PC-9 (cell line): ENCODE data around the gene YLPM1. TPM values are rescaled to one million over a fixed set of nuclear protein-coding genes. Genes with fewer than 3 reads are reported as not detected.

Experiments
- BruUV-seq: library from RNA; stranded (reverse); fragments of 400-500 nt; replicated peaks from 2 replicates; lab custom pipeline; 2021; lab: Mats Ljungman, UMichigan
- CTCF ChIA-PET: fragments of 300-600 bp; sonication (Branson Sonifier 250); formaldehyde crosslinking; loops from one replicate; lab custom pipeline; 2022; ENCODE audit warnings: antibody characterized with exemption; lab: Charles Lee
- POLR2A ChIA-PET: fragments of 300-600 bp; sonication (Branson Sonifier 250); formaldehyde crosslinking; loops from one replicate; lab custom pipeline; 2022; ENCODE audit warnings: antibody characterized with exemption; ENCODE audit not compliant: unreplicated experiment; lab: Charles Lee
- DNase-seq, 2 experiments: peaks; one replicate each; pipeline versions ENCODE4 v3.0.0 to v3.0.0-alpha.2; 2015 to 2022; ENCODE audit warnings: mixed read lengths in 1 of 2
- H2AFZ ChIP-seq: fragments of 200-600 bp; sonication (generic); 2 replicates; pipeline ENCODE4 v1.8.1; 2017; ENCODE audit warnings: antibody characterized with exemption
- H3F3A ChIP-seq: fragments of 200-600 bp; sonication (generic); 2 replicates; pipeline ENCODE4 v1.8.1; 2017; ENCODE audit warnings: antibody characterized with exemption, mild to moderate bottlenecking, low read depth; ENCODE audit not compliant: insufficient read depth
- H3K27ac ChIP-seq: fragments of 200-600 bp; sonication (generic); 2 replicates; pipeline ENCODE4 v1.6.1; 2016; ENCODE audit warnings: mixed run types
- H3K27me3 ChIP-seq: fragments of 200-600 bp; sonication (generic); 2 replicates; pipeline ENCODE4 v1.6.1; 2016; ENCODE audit warnings: low read depth, mixed run types; ENCODE audit not compliant: insufficient read depth
- H3K36me3 ChIP-seq: fragments of 200-600 bp; sonication (generic); 2 replicates; pipeline ENCODE4 v1.6.1; 2016; ENCODE audit warnings: low read depth, mixed run types
- H3K4me1 ChIP-seq: fragments of 200-600 bp; sonication (generic); replicated peaks from 2 replicates; pipeline ENCODE4 v1.6.1; 2016; ENCODE audit warnings: mixed run types; ENCODE audit not compliant: insufficient read depth
- H3K4me2 ChIP-seq: fragments of 200-600 bp; sonication (generic); 2 replicates; pipeline ENCODE4 v1.6.1; 2017; ENCODE audit warnings: mixed run types
- H3K4me3 ChIP-seq: fragments of 200-600 bp; sonication (generic); 2 replicates; pipeline ENCODE4 v1.6.1; 2016; ENCODE audit warnings: mixed run types
- H3K79me2 ChIP-seq: fragments of 200-600 bp; sonication (generic); 2 replicates; pipeline ENCODE4 v1.6.1; 2017; ENCODE audit warnings: low read depth, mixed run types
- H3K9me2 ChIP-seq: fragments of 200-600 bp; sonication (generic); 2 replicates; pipeline ENCODE4 v1.8.1; 2017; ENCODE audit warnings: mild to moderate bottlenecking; ENCODE audit not compliant: insufficient read depth
- H3K9me3 ChIP-seq: fragments of 200-600 bp; sonication (generic); 2 replicates; pipeline ENCODE4 v1.8.1; 2016; ENCODE audit warnings: low read depth; ENCODE audit not compliant: insufficient read depth
- H4K20me1 ChIP-seq: fragments of 200-600 bp; sonication (generic); 2 replicates; pipeline ENCODE4 v1.8.1; 2017; ENCODE audit not compliant: insufficient read depth
- EZH2 ChIP-seq: fragments of 200-600 bp; sonication (generic); IDR thresholded peaks from 2 replicates; pipeline ENCODE4 v1.8.0; 2017; ENCODE audit warnings: antibody characterized with exemption, low read depth
- intact Hi-C: fragments of 100-400 bp; cut with micrococcal nuclease; formaldehyde crosslinking; loops from one replicate; pipeline ENCODE4 v1.10.0; 2022; ENCODE audit not compliant: unreplicated experiment
- total RNA-seq: library from RNA; stranded (reverse); gene quantifications from 2 replicates; pipeline ENCODE4 v1.2.3, GENCODE V29; 2021
- TF ChIP-seq, protein P1 (sequence below): fragments of 200-600 bp; sonication (generic); conservative IDR thresholded peaks from 2 replicates; pipeline ENCODE4 v1.6.1; 2017; ENCODE audit warnings: mixed run types, antibody characterized with exemption, mild to moderate bottlenecking, moderate library complexity

YLPM1 gene
- total RNA-seq, 1 experiment from 2014 or later = 170 TPM

DNA sequence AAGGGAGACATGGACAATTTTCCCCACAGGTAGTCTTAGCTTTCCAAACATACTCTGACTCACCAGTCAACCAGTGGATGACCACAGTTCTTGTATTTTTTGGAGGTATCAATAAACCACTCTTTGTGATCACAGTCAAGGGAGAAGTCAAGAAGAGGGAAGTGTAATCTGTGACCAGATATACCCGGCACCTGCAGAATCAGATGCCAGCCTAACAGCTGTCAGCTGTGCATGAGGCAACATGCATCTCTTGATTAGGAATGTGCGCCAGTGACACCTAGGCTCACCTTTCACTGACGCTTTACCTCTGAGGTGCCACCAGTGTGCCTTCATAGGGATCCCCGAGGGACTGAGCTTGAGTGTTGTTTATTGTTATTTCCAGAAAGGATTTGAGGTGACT is 92.8 kb downstream of the YLPM1 start:
- TF ChIP-seq, protein P1, sequence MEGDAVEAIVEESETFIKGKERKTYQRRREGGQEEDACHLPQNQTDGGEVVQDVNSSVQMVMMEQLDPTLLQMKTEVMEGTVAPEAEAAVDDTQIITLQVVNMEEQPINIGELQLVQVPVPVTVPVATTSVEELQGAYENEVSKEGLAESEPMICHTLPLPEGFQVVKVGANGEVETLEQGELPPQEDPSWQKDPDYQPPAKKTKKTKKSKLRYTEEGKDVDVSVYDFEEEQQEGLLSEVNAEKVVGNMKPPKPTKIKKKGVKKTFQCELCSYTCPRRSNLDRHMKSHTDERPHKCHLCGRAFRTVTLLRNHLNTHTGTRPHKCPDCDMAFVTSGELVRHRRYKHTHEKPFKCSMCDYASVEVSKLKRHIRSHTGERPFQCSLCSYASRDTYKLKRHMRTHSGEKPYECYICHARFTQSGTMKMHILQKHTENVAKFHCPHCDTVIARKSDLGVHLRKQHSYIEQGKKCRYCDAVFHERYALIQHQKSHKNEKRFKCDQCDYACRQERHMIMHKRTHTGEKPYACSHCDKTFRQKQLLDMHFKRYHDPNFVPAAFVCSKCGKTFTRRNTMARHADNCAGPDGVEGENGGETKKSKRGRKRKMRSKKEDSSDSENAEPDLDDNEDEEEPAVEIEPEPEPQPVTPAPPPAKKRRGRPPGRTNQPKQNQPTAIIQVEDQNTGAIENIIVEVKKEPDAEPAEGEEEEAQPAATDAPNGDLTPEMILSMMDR = no peak
- no peak for TF ChIP-seq EZH2
- Histone ChIP-seq H3K27ac (no peak overlapping the region), H3K36me3 (no peaks in the 10 kb centered on the region), H2AFZ (no peak overlapping the region), H3K79me2 (no peaks in the 10 kb centered on the region), H3K9me2 (no peaks in the 10 kb centered on the region), H3K4me1 (peaks cover 13% of the 10 kb centered on the region; the same call in 1 of the 2 replicates), H3K4me3 (no peak overlapping the region), H3K4me2 (no peak overlapping the region), H3K9me3 (no peaks in the 10 kb centered on the region), H3F3A (peaks cover 34% of the 10 kb centered on the region; the same call in 1 of the 2 replicates), H4K20me1 (no peaks in the 10 kb centered on the region), H3K27me3 (no peaks in the 10 kb centered on the region)
- no peak for DNase-seq
- ChIA-PET CTCF (interaction anchor here (0.6 to 1.1 kb wide), 2 partner anchors 22 to 209 kb away, joined by 3 read pairs; no protein-coding TSS in a partner anchor), POLR2A (interaction anchor here (0.6 kb wide), 2 partner anchors 12 to 17 kb away, joined by 4 read pairs; no protein-coding TSS in a partner anchor)
- intact Hi-C loops = no loop called here
- no TSS peak for BruUV-seq

DNA sequence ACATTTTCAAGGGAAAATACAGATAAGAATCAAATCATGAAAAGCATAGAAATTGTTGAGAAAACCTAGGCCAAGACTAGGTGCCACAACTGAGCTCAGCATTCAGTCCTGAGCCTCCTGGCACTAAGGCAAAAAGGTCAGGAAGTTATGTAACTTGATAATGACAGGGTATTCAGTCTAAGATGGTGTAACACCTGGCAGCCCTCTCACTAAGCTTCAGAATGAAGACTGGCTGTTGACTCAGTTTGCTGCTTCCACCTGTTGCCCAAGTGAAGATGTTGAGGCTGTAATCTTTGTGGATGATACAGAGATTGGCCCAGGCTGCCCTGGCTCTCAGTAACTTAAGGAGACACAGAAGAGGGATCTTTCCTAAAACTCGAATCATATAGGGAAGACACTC is 93.2 kb downstream of the YLPM1 start:
- no peaks in the 10 kb centered on the region for H3K79me2 ChIP-seq
- POLR2A ChIA-PET = interaction anchor here (0.6 to 0.7 kb wide), 2 partner anchors 10 to 12 kb away, joined by 4 to 6 read pairs; no protein-coding TSS in a partner anchor
- H3K9me2 ChIP-seq = no peaks in the 10 kb centered on the region
- no peaks in the 10 kb centered on the region for H3K27me3 ChIP-seq
- H4K20me1 ChIP-seq = no peaks in the 10 kb centered on the region
- no peak overlapping the region for H3K4me2 ChIP-seq
- H2AFZ ChIP-seq = no peak overlapping the region
- TF ChIP-seq, protein P1 = no peak
- TF ChIP-seq EZH2 = no peak
- CTCF ChIA-PET = interaction anchor here (1.1 kb wide), 1 partner anchor 22 kb away, joined by 3 read pairs; no protein-coding TSS in a partner anchor
- intact Hi-C loops = no loop called here
- no peak overlapping the region for H3K27ac ChIP-seq
- H3K9me3 ChIP-seq = no peaks in the 10 kb centered on the region
- no peak overlapping the region for H3K4me3 ChIP-seq
- no TSS peak for BruUV-seq
- H3F3A ChIP-seq = peaks cover 38% of the 10 kb centered on the region; the same call in 1 of the 2 replicates
- peak in 1 of 2 experiments; percentile 45 for DNase-seq
- peaks cover 13% of the 10 kb centered on the region; the same call in 1 of the 2 replicates for H3K4me1 ChIP-seq
- H3K36me3 ChIP-seq = no peaks in the 10 kb centered on the region

DNA sequence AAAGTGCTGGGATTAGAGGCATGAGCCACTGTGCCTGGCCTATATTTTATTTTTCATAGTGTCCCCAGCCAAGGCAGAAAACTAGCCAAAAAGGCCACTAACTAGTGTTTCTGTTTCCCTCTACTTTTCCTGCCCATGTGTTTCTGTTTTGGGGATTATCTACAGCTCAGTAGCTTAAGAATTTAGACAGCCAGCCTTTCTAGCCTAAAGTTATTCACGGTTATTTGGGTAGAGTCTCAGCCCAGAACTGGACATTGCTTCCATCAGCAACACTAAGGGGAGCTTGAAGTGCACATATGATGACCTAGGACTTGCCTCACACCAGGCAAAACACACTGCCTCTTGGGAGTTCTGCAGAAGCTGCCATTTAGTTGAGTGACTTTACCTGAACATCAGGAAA is 94.9 kb downstream of the YLPM1 start:
- H3K36me3 ChIP-seq = no peaks in the 10 kb centered on the region

More for the DNA sequence above, 94.9 kb downstream of the YLPM1 start:
- Histone ChIP-seq H3K4me3 (no peak overlapping the region), H3K27me3 (no peaks in the 10 kb centered on the region), H3K4me2 (no peak overlapping the region), H3K27ac (no peak overlapping the region), H3K9me2 (no peaks in the 10 kb centered on the region), H4K20me1 (no peaks in the 10 kb centered on the region), H2AFZ (no peak overlapping the region), H3K9me3 (no peaks in the 10 kb centered on the region), H3K4me1 (peaks cover 9% of the 10 kb centered on the region; the same call in 1 of the 2 replicates), H3F3A (peaks cover 31% of the 10 kb centered on the region; the same call in 1 of the 2 replicates), H3K79me2 (no peaks in the 10 kb centered on the region)
- CTCF ChIA-PET = interaction anchor here (8.0 kb wide), 1 partner anchor 48 kb away, joined by 128 read pairs; no protein-coding TSS in a partner anchor
- no peak for TF ChIP-seq EZH2
- POLR2A ChIA-PET = interaction anchor here (0.7 kb wide), 1 partner anchor 1501 kb away, joined by 3 read pairs; no protein-coding TSS in a partner anchor
- no TSS peak for BruUV-seq
- intact Hi-C loops = no loop called here
- DNase-seq = no peak
